Testis (tissue), 2 donors: Measurements from ENCODE around the gene SMARCB1.

Source experiments
- POLR2A ChIP-seq: fragments of 450-650 bp; IDR thresholded peaks from one replicate; pipeline ENCODE4 v1.6.1; 2017; ENCODE audit warnings: antibody characterized with exemption, mild to moderate bottlenecking, moderate library complexity
- TF ChIP-seq, protein P1 (sequence below), 3 experiments: fragments of 450-650 bp in 2 of 3; fragments of 200-600 bp in 1 of 3; sonication (generic) in 1 of 3; IDR thresholded peaks; one replicate each; pipeline ENCODE4 v1.5.1; 2016 to 2019; ENCODE audit warnings: antibody characterized with exemption in 3 of 3, mild to moderate bottlenecking in 2 of 3, moderate library complexity in 1 of 3

DNA sequence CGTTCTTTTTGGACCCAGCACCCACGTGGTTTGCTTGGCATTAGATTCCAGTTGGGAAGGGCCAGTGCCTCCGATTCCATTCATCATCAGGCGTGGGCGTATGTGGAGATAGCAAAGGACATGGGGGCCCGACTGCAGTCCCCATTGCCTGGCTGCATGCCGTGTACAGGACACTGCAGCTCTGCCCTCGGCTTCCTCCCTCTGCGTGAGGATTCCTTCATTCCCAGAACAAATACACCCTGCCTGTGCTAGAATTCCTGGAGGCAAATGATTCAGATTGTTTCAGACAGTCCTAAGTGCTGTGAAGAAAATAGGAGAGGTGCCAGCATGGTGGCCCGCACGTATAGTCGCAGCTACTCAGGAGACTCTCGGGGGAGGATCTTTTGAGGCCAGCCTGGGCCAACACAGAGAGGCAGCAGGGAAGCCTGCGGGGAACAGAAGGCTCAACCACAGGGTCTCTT is 36.6 kb downstream of the SMARCB1 start:
- TF ChIP-seq, protein P1, sequence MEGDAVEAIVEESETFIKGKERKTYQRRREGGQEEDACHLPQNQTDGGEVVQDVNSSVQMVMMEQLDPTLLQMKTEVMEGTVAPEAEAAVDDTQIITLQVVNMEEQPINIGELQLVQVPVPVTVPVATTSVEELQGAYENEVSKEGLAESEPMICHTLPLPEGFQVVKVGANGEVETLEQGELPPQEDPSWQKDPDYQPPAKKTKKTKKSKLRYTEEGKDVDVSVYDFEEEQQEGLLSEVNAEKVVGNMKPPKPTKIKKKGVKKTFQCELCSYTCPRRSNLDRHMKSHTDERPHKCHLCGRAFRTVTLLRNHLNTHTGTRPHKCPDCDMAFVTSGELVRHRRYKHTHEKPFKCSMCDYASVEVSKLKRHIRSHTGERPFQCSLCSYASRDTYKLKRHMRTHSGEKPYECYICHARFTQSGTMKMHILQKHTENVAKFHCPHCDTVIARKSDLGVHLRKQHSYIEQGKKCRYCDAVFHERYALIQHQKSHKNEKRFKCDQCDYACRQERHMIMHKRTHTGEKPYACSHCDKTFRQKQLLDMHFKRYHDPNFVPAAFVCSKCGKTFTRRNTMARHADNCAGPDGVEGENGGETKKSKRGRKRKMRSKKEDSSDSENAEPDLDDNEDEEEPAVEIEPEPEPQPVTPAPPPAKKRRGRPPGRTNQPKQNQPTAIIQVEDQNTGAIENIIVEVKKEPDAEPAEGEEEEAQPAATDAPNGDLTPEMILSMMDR (IDR thresholded peaks at IDR 0.05) = no peak
- TF ChIP-seq POLR2A = no peak
